ENCODE results near the gene CLMP. TPM values are rescaled to one million over a fixed set of nuclear protein-coding genes. Genes with fewer than 3 reads are reported as not detected.
"Not testable (repeated sequence)": the region's sequence is repeated elsewhere in the genome, so short reads cannot be mapped to it uniquely, and the experiment has no call there.

Gene CLMP
- polyA plus RNA-seq, 1 donor (not counting 4 experiments of a cell fraction or from before 2014, with no cell fraction given): 2.7 TPM

GRCh38 chr11:123087657-123088056 is 107.4 kb downstream of the CLMP start:
- H3K36me3 ChIP-seq (ENCODE audit: control insufficient read depth in 2 of 2, extremely low read depth in 1 of 2, insufficient read depth in 2 of 2, low read length in 2 of 2); H2AFZ ChIP-seq (ENCODE audit: control insufficient read depth, low read length); dilution Hi-C loops (cut with MboI; ENCODE audit: extremely low pct_ligation_motif_present, low sequenced_read_pairs); H3K79me2 ChIP-seq (ENCODE audit: control insufficient read depth, insufficient read depth, low read length); H3K4me1 ChIP-seq (ENCODE audit: control insufficient read depth, extremely low read depth, insufficient read depth, low read length); FAIRE-seq; H3K27me3 ChIP-seq (ENCODE audit: control insufficient read depth, extremely low read depth, insufficient read depth, low read length); H3K9ac ChIP-seq (ENCODE audit: control insufficient read depth, extremely low read depth, insufficient read depth, low read length); DNase-seq (ENCODE audit: low read depth, low spot score); H3K9me3 ChIP-seq (ENCODE audit: control insufficient read depth, low read depth, low read length); H3K27ac ChIP-seq (ENCODE audit: control insufficient read depth, insufficient read depth, low read length); H4K20me1 ChIP-seq (ENCODE audit: control insufficient read depth, extremely low read depth, insufficient read depth, low read length); H3K4me3 ChIP-seq (ENCODE audit: control insufficient read depth in 2 of 3, extremely low read depth in 1 of 3, insufficient read depth in 2 of 3, low read depth in 1 of 3, low read length in 3 of 3); H3K9me1 ChIP-seq (ENCODE audit: control insufficient read depth, extremely low read depth, insufficient read depth, low read length); H3K4me2 ChIP-seq (ENCODE audit: control insufficient read depth, extremely low read depth, insufficient read depth, low read depth, low read length): not testable (repeated sequence)

DNA sequence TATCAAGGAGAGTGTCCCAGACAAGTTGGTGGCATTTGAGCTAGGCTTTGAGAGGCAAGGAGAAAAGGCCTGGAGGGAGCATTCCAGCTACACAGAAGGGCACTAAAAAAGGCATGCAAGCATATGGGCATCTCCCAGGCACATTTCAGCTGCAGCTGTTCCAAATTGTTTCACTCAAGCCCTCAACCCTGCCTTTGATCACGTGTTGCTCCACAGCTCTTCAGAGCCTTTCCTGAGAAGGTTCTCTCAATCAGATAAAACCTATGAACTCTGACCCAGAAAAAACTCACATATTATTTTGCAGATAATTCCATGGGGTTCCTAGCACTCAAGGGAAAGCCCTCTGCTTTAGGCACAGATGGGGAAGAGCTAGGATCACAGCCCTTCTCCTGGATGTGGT is 108.7 kb downstream of the CLMP start:
- H3K4me3 ChIP-seq (ENCODE audit: control insufficient read depth in 2 of 3, extremely low read depth in 1 of 3, insufficient read depth in 2 of 3, low read depth in 1 of 3, low read length in 3 of 3): no peak overlapping the region
- no peak for DNase-seq (ENCODE audit: low read depth, low spot score)
- H3K36me3 ChIP-seq (ENCODE audit: control insufficient read depth in 2 of 2, extremely low read depth in 1 of 2, insufficient read depth in 2 of 2, low read length in 2 of 2): no peaks in the 10 kb centered on the region
- no peaks in the 10 kb centered on the region for H4K20me1 ChIP-seq (ENCODE audit: control insufficient read depth, extremely low read depth, insufficient read depth, low read length)
- peaks cover 2% of the 10 kb centered on the region for H3K9me1 ChIP-seq (ENCODE audit: control insufficient read depth, extremely low read depth, insufficient read depth, low read length)
- dilution Hi-C loops (cut with MboI; ENCODE audit: extremely low pct_ligation_motif_present, low sequenced_read_pairs): no loop called here
- H3K79me2 ChIP-seq (ENCODE audit: control insufficient read depth, insufficient read depth, low read length): no peaks in the 10 kb centered on the region
- H3K27ac ChIP-seq (ENCODE audit: control insufficient read depth, insufficient read depth, low read length): no peak overlapping the region
- TF ChIP-seq EZH2 (IDR thresholded peaks at IDR 0.05; ENCODE audit: low read length): no peak
- TF ChIP-seq, protein P1, sequence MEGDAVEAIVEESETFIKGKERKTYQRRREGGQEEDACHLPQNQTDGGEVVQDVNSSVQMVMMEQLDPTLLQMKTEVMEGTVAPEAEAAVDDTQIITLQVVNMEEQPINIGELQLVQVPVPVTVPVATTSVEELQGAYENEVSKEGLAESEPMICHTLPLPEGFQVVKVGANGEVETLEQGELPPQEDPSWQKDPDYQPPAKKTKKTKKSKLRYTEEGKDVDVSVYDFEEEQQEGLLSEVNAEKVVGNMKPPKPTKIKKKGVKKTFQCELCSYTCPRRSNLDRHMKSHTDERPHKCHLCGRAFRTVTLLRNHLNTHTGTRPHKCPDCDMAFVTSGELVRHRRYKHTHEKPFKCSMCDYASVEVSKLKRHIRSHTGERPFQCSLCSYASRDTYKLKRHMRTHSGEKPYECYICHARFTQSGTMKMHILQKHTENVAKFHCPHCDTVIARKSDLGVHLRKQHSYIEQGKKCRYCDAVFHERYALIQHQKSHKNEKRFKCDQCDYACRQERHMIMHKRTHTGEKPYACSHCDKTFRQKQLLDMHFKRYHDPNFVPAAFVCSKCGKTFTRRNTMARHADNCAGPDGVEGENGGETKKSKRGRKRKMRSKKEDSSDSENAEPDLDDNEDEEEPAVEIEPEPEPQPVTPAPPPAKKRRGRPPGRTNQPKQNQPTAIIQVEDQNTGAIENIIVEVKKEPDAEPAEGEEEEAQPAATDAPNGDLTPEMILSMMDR (optimal IDR thresholded peaks at IDR 0.05 in 1 of 3, IDR thresholded peaks at IDR 0.05 in 1 of 3, conservative IDR thresholded peaks at IDR 0.05 in 1 of 3; ENCODE audit: extremely low read depth in 1 of 3, insufficient read depth in 2 of 3, low read length in 3 of 3): no peak
- FAIRE-seq: no peak
- H3K9ac ChIP-seq (ENCODE audit: control insufficient read depth, extremely low read depth, insufficient read depth, low read length): no peak overlapping the region
- no peaks in the 10 kb centered on the region for H3K27me3 ChIP-seq (ENCODE audit: control insufficient read depth, extremely low read depth, insufficient read depth, low read length)
- H3K4me2 ChIP-seq (ENCODE audit: control insufficient read depth, extremely low read depth, insufficient read depth, low read depth, low read length): no peak overlapping the region
- H2AFZ ChIP-seq (ENCODE audit: control insufficient read depth, low read length): no peak overlapping the region
- no peaks in the 10 kb centered on the region for H3K9me3 ChIP-seq (ENCODE audit: control insufficient read depth, low read depth, low read length)
- peaks cover 9% of the 10 kb centered on the region for H3K4me1 ChIP-seq (ENCODE audit: control insufficient read depth, extremely low read depth, insufficient read depth, low read length)

GRCh38 chr11:123085497-123085896 is 109.6 kb downstream of the CLMP start:
- dilution Hi-C loops (cut with MboI; ENCODE audit: extremely low pct_ligation_motif_present, low sequenced_read_pairs): no loop called here
- DNase-seq (ENCODE audit: low read depth, low spot score) (no peak), FAIRE-seq (no peak)
- H3K27ac ChIP-seq (ENCODE audit: control insufficient read depth, insufficient read depth, low read length): no peak overlapping the region
- H3K79me2 ChIP-seq (ENCODE audit: control insufficient read depth, insufficient read depth, low read length): no peaks in the 10 kb centered on the region
- no peak overlapping the region for H3K4me3 ChIP-seq (ENCODE audit: control insufficient read depth in 2 of 3, extremely low read depth in 1 of 3, insufficient read depth in 2 of 3, low read depth in 1 of 3, low read length in 3 of 3)
- no peaks in the 10 kb centered on the region for H3K27me3 ChIP-seq (ENCODE audit: control insufficient read depth, extremely low read depth, insufficient read depth, low read length)
- H3K9me3 ChIP-seq (ENCODE audit: control insufficient read depth, low read depth, low read length): no peaks in the 10 kb centered on the region
- peaks cover 9% of the 10 kb centered on the region for H3K4me1 ChIP-seq (ENCODE audit: control insufficient read depth, extremely low read depth, insufficient read depth, low read length)
- H3K9ac ChIP-seq (ENCODE audit: control insufficient read depth, extremely low read depth, insufficient read depth, low read length): no peak overlapping the region
- no peak overlapping the region for H3K4me2 ChIP-seq (ENCODE audit: control insufficient read depth, extremely low read depth, insufficient read depth, low read depth, low read length)
- TF ChIP-seq, protein P1 (optimal IDR thresholded peaks at IDR 0.05 in 1 of 3, IDR thresholded peaks at IDR 0.05 in 1 of 3, conservative IDR thresholded peaks at IDR 0.05 in 1 of 3; ENCODE audit: extremely low read depth in 1 of 3, insufficient read depth in 2 of 3, low read length in 3 of 3): no peak
- no peak for TF ChIP-seq EZH2 (IDR thresholded peaks at IDR 0.05; ENCODE audit: low read length)
- no peaks in the 10 kb centered on the region for H3K36me3 ChIP-seq (ENCODE audit: control insufficient read depth in 2 of 2, extremely low read depth in 1 of 2, insufficient read depth in 2 of 2, low read length in 2 of 2)
- no peak overlapping the region for H2AFZ ChIP-seq (ENCODE audit: control insufficient read depth, low read length)
- H4K20me1 ChIP-seq (ENCODE audit: control insufficient read depth, extremely low read depth, insufficient read depth, low read length): no peaks in the 10 kb centered on the region
- peaks cover 2% of the 10 kb centered on the region for H3K9me1 ChIP-seq (ENCODE audit: control insufficient read depth, extremely low read depth, insufficient read depth, low read length)

All from keratinocyte (primary cell).